NCI-H345 treated with DMSO at 0.1 percent for 48 hours (cell line): Measurements from ENCODE around the gene GJA8.
"Not testable (repeated sequence)": the region's sequence is repeated elsewhere in the genome, so short reads cannot be mapped to it uniquely, and the experiment has no call there.

Experiments
- DNase-seq: peaks from one replicate; lab custom pipeline; 2025; ENCODE audit not compliant: unreplicated experiment; lab: John Stamatoyannopoulos, UW

GJA8 gene

DNA sequence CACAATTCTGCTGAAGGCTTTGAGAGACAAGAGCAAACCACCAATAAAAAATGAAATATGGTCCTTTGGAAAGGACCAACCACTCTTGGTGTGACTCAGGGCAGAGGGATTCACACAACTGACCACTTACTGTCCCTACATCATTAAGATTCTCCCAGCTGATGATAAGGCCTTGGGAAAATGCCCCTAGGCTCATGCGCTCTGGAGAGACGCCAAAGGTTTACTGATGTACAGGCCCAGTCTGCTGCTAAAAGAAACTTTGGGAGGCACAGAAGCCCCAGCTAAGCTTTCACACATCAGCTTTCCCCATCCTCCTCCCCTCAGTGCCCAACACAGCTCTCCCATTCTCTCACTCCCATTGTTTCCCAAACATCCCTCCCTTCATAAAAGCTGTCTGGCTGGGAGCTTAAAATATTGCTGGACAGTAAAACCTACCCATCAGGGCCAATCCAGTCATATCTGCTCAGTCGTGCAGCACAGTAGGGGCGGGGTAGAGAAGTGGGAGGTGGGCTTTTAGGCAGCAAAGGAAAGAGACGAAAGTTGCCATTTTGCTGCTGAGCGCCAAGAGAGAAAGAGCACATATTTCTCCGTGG, at the start of gene GJA8:
GJA8 (plus strand) TSS at position 543 of the 593 bp plus-strand sequence. CDS start 5,161 bp downstream, outside the sequence.
- DNase-seq = no peak

DNA sequence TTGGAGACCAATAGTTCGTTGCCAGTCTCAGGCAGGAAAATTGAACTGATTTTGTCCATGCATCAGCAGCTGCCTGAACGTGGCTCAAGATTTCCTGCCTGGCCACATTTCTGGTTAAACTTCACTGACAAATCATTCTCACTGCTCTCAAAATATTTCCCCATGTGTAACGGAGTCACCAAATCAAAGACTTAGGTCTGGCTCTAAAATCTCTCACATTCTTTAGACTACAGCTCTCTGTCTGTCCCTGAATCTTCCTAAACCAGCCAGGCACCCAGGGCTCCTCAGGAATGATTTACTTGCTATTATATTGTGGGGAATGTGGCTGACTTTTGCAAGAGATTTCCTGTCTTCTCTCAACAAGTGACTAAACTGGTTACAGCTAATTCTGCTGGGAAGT, 49.2 kb upstream of the GJA8 start:
- no peak for DNase-seq

DNA sequence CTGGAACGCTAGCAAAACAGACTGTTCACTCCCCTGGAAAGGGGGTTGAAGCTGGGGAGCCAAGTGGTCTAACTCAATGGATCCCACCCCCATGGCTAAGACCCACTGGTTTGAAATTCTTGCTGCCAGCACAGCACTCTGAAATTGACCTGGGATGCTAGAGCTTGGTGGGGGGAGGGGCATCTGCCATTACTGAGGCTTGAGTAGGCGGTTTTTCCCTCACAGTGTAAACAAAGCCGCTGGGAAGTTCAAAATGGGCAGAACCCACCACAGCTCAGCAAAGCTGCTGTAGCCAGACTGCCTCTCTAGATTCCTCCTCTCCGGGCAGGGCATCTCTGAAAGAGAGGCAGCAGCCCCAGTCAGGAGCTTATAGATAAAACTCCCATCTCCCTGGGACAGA, 47.6 kb upstream of the GJA8 start:
- DNase-seq = not testable (repeated sequence)

DNA sequence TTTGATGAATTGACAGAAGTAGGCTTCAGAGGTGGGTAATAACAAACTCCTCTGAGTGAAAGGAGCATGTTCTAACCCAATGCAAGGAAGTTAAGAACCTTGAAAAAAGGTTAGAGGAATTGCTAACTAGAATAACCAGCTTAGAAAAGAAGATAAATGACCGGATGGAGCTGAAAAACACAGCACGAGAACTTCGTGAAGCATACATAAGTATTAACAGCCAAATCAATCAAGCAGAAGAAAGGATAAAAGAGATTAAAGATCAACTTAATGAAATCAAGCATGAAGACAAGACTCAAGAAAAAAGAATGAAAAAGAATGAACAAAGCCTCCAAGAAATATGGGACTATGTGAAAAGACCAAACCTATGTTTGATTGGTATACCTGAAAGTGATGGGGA, 46.6 kb upstream of the GJA8 start:
- not testable (repeated sequence) for DNase-seq

DNA sequence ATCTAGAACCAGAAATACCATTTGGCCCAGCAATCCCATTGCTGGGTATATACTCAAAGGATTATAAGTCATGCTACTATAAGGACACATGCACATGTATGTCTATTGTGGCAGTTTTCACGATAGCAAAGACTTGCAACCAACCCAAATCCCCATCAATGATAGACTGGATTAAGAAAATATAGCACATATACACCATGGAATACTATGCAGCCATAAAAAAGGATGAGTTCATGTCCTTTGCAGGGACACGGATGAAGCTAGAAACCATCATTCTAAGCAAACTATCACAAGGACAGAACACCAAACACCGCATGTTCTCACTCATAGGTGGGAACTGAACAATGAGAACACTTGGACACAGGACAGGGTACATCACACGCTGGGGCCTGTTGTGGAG, 35.4 kb upstream of the GJA8 start:
- not testable (repeated sequence) for DNase-seq

DNA sequence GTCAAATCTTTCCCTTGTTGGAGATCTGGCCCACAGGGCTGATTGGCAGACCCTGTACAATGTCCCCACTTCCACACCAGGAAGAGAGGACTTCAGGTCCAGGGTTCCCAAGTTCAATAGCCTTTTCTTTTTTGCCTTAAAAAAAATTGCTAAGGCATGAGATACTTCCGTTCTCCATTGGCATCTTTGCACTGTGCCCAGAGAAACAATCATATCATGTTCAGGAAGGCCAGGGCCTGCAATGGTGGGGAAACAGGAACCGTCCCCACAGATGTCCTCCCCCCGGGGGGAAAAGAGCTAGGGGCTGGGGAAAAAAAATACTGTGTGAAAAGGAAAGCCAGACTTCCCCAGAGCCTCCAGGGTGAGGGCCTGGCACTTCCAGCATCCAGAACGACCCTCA, 24.6 kb upstream of the GJA8 start:
- DNase-seq = no peak

DNA sequence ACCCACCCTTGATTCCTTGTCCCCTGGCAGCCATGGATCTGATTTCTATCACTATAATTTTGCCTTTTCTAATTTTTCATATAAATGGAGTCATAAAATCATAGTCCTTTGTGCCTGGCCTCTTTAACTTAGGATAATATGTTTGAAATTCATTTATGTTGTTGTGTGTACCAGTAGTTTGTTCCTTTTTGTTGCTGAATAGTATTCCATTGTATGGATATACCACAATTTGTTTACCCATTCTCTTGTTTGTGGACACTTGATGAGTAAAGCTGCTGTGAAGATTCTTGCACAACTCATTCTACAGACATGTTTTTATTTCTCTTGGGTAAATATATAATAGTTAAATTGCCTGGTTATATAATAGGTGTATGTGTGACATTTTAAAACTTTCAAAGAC, 22.7 kb upstream of the GJA8 start:
- DNase-seq = no peak

DNA sequence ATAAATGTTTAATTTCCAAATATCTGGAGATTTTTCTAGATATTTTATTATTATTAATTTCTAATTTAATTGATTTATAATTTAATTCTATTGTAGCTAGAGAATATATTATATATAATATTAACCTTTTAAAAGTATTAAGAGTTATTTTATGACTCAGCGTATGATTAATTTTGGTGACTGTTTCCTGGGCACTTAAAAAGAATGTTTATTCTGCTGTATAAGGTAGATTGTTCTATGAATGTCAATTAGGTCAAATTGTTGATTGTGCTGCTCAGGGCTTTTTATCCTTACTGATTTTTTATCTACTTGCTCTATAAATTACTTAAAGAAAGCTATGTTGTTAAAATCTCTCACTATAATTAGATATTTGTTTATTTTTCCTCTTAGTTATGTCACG, 20.1 kb upstream of the GJA8 start:
- no peak for DNase-seq

DNA sequence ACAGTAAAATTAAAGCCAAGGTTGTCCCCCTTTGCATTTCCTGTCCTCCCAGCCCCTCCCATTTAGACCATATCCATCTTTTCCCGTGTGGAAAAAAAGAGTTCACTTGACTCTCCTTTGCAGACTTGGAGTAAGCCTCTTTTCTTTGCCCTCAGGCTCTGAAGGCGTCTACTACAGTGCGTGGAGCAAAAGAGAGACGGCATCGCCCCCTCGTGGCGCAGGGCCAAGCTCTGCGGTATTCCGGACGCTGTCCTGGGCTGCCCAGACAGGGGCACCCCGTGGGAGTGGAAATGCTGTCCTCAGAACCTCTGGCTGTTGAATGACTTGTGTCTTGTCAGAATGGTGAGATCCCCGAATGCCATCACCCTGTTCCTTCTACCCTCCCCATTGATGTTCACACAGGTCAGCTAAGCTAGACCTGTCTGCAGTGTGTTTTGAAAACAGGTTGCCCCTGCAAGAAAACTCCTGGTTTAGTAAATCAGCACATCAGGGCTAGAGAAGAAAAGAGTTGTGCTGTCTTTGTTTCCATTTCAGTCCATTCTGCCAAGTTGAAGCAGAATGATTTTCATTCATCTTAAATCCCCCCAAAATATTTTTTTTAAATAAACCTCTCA, 12.3 kb upstream of the GJA8 start:
- peak; percentile 63 for DNase-seq

DNA sequence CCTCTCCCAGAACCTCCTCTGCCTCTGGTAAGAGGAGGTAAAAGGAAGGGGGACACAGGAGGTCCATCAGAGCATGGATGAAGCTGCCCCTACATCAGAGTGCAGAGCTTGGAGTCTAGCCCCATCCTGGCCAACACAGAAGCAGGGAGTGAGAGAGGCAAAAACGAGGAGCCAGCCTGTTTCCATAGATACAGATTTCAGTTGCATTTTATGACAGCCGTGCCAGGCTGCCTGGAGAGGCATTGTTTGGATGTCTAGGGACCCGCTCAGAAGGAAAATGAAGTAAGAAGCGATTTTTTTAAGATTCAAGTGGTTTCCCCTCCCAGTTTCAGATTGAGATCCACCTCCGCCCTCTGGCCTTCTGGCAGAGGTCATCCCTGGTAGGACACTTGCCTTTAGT, 11.5 kb upstream of the GJA8 start:
- no peak for DNase-seq

DNA sequence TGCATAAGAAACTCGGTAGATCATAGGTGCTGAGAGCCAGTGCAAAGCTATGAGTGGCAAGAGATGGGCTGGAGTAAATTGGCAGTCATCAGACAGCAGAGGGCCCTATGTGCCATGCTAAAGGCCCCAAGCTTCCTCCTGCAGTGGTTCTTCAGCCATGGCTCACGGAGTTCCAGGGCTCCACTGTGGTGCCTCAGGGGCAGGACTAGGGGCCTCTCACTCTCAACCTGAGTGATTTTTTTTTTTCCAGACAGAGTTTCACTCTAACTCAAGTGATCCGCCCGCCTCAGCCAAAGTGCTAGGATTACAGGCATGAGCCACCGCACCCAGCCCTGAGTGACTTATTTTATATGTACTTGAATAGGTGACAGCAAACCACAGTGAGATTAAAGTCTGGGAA, 10.4 kb upstream of the GJA8 start:
- DNase-seq = peak; percentile 10

DNA sequence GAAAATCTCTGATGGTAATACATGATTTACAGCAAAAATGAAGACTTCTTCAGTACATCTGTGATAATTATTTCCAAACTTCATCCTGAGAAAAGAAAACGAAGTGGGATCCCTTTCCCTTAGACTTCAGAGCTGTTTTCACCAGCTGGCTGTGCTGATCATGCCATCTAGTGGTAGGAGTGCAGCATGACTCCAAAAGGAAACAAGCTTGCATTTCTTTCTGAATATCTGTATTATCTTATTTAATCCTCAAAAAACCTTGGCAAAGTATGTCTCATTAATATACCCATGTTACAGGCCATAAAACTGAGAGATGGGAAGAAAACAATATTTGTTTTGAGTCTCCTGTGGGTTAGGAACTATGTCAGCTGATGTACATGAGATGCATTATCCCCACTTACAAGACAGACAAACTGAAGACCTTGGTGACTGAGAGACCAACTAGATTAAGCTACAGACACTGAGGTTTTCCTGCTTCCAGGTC, 9.8 kb upstream of the GJA8 start:
- DNase-seq = peak; percentile 81

DNA sequence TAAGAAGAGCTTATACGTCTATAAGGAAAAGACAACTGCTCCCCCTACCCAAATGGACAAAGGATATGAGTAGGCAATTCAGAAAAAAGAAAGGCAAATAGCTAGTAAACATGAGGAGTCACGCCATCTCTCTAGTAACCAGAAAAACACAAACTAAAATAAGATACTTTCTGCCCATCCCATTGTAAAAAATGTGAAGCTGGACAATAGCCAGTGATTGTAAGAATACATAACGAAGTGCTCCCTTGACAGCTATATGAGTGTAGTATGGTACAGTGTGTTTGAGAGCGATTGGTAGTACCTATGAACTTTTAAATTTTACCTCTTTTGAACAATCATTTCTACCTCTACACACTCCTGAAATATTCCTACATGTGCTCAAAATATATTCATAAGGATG, 7.5 kb upstream of the GJA8 start:
- no peak for DNase-seq

DNA sequence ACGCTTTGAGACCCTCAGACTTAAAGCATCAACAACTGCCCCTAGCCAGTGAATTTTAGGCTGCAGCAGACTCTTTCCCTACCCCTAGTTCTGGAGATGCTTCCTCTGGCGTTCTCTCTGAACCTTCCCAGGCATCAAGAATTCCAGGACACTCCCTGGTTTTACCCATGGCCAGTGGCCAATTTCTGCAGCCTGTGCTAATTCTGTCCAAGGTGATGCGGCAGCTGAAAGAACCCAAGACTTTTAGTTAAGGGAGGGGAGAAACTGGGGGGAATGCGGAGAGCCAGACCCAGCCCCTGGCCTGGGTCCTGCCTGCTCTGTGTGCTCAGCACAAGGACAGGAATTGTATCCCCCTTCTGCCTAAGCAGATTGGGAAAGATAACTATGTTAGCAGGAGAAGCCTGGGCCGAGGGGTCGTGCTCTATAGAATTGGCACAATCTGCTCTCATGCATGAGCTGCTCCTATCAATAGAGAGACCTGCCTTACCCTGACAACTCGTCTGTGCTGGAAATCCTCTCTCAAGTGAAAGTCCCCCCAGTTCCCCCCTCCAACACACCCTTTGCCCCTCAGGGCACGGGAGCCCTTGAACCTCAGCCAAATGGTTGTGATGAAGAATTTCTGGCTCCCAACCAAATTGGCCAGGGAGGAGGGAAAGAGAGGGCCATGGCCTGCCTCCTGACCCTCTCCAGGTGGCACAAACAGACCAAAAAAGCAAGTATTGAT, 5.4 kb upstream of the GJA8 start:
- peak; percentile 43 for DNase-seq

DNA sequence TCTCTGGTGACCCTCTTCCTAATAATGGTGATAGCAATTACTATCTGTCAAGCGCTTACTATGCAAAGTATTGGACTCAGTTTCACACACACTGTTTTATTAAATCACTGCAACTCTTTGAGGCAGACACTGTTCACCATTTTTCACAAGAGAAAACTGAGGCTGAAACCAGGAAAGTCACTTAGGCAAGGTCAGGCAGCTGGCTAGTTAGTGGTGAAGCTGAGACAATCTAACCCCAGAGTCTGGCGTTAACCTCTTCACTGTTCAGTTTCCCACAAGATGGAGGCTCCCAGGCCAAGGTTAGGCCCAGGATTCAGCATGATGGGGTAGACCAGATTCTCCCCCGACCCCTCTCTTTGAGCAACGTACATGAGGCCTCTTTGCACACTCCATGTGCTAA, 4.8 kb upstream of the GJA8 start:
- DNase-seq = no peak

DNA sequence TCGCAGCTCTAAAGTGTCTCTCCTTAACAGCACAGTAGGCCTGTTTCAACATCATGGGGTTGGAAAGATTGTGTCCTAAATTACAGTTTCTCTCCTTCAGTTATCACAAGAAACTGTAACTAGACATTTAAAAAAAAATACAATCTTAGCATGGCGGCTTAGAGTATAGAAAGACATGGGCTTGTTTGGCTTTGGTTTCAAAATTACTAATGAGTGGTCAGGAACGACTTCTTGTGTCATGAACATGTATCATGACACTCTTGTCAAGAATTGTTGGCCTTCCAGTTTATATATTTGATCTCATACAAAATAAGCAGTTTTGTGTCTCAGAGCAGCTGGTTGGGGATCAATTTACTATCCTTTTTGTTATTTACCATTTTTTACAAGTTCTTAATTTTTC, 2.1 kb downstream of the GJA8 start:
- DNase-seq = no peak

DNA sequence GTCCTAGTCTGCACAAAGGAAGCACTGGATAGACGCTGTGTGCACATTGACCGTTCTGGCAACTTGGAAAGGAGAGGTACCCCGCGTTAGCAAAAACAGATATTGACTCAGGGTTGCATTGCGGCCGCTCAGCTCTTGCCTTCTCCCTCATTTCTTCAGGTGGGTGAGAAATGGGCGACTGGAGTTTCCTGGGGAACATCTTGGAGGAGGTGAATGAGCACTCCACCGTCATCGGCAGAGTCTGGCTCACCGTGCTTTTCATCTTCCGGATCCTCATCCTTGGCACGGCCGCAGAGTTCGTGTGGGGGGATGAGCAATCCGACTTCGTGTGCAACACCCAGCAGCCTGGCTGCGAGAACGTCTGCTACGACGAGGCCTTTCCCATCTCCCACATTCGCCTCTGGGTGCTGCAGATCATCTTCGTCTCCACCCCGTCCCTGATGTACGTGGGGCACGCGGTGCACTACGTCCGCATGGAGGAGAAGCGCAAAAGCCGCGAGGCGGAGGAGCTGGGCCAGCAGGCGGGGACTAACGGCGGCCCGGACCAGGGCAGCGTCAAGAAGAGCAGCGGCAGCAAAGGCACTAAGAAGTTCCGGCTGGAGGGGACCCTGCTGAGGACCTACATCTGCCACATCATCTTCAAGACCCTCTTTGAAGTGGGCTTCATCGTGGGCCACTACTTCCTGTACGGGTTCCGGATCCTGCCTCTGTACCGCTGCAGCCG, 5.4 kb downstream of the GJA8 start:
- no peak for DNase-seq

DNA sequence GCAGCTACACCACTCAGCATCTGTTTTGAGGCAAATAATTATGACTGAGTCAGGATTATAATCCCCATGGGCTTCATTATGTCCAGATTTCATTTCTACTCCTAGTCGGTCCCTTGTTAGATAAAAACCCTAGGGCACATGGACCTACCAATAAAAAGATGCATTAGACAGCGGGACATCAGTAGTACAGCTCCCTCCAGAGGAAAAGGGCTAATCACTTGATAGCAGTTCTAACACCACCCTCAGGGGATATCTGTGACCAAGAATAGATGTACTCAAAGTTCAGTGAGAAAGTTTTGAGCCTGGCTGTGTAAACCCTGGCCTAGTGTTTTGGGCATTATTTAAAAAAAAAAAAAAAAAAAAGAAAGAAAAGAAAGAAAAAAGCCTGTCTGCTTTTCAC, 10.0 kb downstream of the GJA8 start:
- no peak for DNase-seq

DNA sequence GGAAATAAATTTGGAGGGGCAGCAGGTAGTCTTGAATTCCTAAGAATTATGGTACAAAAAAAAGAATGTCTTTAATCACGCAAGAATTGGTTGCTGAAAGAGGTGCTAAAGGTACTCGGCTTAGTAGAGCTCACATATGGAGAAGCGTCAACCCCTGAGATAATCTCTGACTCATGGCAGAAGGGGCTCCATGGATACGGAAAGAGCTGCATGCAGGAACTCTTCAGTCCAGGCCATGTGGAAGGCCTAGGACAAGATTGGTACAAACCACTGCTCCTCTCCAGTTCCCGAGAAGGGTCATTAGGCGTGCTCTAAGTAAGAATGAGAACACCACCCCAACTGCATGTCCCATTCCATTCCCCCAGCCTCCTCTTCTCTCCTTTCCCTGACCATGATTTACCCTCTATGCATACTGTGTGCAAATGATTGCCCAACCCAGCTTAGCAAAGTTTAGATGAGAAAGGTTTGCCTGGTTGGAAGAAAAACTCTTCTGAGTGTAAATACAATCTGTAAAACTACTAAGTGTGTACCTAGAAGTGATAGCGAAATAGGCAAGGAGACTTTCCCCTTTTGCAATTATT, 10.9 kb downstream of the GJA8 start:
- DNase-seq = no peak

DNA sequence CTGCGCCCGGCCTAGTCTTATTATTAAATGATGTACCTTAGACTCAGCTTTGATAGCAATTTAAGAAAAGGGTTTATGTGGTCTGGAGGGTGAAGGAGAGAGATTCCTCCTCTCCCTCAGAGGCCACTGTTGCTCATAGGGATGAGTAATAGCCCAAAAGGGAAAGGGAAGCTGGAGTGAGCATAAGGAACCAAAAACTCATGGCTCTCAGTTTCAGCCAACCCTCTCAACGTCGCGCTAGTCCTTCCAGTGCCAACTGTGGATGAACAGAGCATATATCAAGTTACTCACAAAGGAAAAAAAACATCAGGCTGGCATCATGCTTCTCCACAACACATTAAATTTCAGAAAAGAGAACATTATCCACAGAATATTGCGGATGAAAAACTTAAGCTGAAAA, 17.3 kb downstream of the GJA8 start:
- no peak for DNase-seq

DNA sequence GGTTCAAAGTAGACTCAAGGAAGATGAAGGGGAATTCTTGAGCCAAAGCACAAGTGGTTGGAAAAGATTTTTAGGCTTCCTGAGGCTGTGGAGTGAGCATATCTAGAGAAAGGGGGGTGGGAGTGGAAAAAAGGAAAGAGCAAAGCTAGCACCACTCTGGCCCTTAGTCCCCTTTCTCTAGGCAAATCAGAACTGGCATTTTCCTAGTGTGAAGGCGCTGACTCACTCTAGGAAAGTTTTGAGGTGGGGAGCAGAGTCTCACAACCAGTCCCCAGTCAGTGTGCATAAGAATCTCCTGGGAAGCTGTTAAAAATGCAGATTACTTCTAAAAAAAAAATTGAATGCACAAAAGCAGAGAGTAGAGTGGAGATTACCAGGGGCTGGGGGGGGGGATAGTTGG, 22.2 kb downstream of the GJA8 start:
- DNase-seq = no peak
